ENCODE measurements around the gene PCP4. TPM values are rescaled to one million over a fixed set of nuclear protein-coding genes. Genes with fewer than 3 reads are reported as not detected.

PCP4 gene
- polyA plus RNA-seq, 1 donor: 20.5 TPM

DNA sequence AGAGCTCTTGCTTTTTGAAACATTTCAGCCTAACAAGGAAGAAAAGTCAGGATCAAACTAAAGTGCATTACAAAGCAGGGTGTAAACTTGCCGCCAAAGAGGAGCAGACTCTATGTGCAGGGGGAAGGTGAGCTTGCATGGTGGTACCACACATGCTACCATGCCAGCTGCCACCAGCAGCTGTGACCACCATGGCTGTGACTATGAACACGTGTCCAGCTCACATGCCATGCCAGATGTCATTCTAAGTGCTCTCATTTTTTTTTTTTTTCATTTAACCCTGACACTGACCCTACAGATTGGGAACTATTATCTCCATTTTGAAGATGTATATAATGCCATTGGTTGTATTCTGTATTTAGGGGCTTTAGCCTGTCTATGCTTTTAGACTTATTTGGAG is 79.0 kb downstream of the PCP4 start:
- no CpG with 5 or more reads among the region's 2 CpGs for WGBS (ENCODE audit: insufficient coverage, low lambda C conversion rate)
- DNase-seq: no peak
- Histone ChIP-seq H3K9me3 (ENCODE audit: control insufficient read depth, low read depth, low read length) (no peaks in the 10 kb centered on the region), H3K4me1 (ENCODE audit: control insufficient read depth, insufficient read depth, low read length) (no peaks in the 10 kb centered on the region), H3K4me3 (ENCODE audit: low read length) (no peak overlapping the region), H3K27me3 (ENCODE audit: control insufficient read depth, insufficient read depth, low read length) (peaks cover 3% of the 10 kb centered on the region), H3K27ac (ENCODE audit: low read length) (no peak overlapping the region), H3K36me3 (ENCODE audit: control insufficient read depth, insufficient read depth, low read length) (no peaks in the 10 kb centered on the region)

DNA sequence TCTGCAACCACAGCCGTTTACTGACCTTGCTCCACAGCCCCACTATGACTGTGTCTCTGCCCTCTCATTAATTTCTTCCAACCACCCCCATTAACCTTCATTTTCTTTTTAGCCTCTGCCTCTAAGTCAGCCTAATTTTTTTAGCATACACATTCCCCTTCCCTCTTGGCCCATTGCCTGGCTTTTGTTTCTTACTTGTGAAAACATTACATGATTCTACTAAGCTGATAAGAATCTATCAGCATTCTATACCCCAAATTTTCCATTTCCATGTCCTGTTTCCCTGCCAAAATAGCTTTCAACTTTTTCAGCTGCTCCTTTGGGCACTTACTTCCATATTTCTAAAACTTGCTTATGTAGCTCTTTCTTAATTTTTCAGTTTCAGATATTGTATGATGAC is 79.8 kb downstream of the PCP4 start:
- Histone ChIP-seq H3K4me3 (ENCODE audit: low read length) (no peak overlapping the region), H3K4me1 (ENCODE audit: control insufficient read depth, insufficient read depth, low read length) (no peaks in the 10 kb centered on the region), H3K27me3 (ENCODE audit: control insufficient read depth, insufficient read depth, low read length) (peaks cover 4% of the 10 kb centered on the region), H3K27ac (ENCODE audit: low read length) (no peak overlapping the region), H3K36me3 (ENCODE audit: control insufficient read depth, insufficient read depth, low read length) (no peaks in the 10 kb centered on the region), H3K9me3 (ENCODE audit: control insufficient read depth, low read depth, low read length) (no peaks in the 10 kb centered on the region)
- no peak for DNase-seq
- WGBS (ENCODE audit: insufficient coverage, low lambda C conversion rate): 57% methylated on average over 1 of the region's 1 CpG

DNA sequence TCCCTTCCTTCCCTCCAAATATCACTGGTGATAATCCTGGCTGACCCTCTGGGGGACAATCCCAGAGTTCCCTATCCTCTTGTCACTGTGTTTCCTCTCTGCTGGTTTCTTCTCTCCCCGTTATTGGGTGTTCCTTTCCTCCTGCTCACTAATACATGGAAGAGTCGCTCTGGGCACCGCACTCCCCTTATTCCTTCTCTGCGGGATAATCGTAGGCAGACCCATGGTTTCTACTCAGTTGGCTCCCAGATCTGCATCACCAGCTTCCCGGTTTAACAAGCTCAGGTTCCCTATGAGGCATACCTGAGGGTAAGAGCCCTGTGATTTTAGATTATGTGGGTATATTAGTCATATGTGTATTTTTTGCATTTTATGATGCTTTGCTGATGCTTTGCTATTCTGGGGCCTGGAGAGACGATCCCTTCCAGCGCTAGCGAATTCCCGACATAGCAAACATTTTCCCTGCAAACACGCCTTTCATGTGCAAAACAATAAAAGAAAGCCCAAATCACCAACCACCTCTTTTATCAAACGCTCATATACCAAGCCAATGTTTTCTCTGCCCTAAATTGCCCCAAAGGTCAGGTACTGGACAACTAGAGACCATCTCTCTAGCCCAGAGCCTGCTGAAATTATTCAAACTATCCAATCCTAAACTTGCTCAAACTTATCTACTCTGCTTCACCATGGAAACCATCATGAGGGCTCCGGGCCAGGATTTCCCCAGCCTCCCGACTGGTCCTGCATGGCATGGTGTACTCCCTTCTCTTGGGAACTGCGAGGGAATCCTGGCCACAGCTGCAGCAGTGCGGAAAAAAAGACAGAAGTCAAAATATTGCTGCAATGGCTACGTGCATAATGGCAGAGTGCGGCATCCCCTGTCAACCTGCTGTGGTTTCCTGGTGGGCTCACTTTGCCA is 84.2 kb downstream of the PCP4 start:
- DNase-seq: no peak
- Histone ChIP-seq H3K4me3 (ENCODE audit: low read length) (no peak overlapping the region), H3K27ac (ENCODE audit: low read length) (no peak overlapping the region), H3K9me3 (ENCODE audit: control insufficient read depth, low read depth, low read length) (no peaks in the 10 kb centered on the region), H3K27me3 (ENCODE audit: control insufficient read depth, insufficient read depth, low read length) (peaks cover 4% of the 10 kb centered on the region), H3K4me1 (ENCODE audit: control insufficient read depth, insufficient read depth, low read length) (no peaks in the 10 kb centered on the region), H3K36me3 (ENCODE audit: control insufficient read depth, insufficient read depth, low read length) (no peaks in the 10 kb centered on the region)
- 39% methylated on average over 5 of the region's 18 CpGs for whole genome bisulfite sequencing (ENCODE audit: insufficient coverage, low lambda C conversion rate)

DNA sequence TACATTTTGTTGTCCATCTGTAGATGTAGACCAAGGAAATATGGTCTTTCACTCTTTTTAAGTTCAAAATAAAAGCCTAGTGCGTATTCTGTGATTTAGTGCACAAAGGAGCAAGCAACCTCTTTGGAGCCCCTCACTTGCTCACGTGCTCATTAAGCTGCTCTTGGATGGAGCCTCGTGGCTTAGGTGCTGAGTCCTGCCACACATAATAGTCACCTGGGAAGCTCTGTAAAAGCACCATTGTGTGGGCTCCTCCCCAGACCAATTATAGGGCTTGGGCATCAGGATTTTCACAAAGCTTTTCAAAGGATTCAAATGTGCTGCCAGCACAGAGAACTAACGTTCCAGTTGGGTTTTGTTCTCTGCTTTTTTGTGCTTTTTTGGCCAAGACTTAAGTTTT is 85.0 kb downstream of the PCP4 start:
- no peaks in the 10 kb centered on the region for H3K9me3 ChIP-seq (ENCODE audit: control insufficient read depth, low read depth, low read length)
- no peaks in the 10 kb centered on the region for H3K36me3 ChIP-seq (ENCODE audit: control insufficient read depth, insufficient read depth, low read length)
- no peak overlapping the region for H3K27ac ChIP-seq (ENCODE audit: low read length)
- WGBS (ENCODE audit: insufficient coverage, low lambda C conversion rate): no CpG with 5 or more reads among the region's 4 CpGs
- H3K4me1 ChIP-seq (ENCODE audit: control insufficient read depth, insufficient read depth, low read length): no peaks in the 10 kb centered on the region
- no peak for DNase-seq
- no peak overlapping the region for H3K4me3 ChIP-seq (ENCODE audit: low read length)
- H3K27me3 ChIP-seq (ENCODE audit: control insufficient read depth, insufficient read depth, low read length): peaks cover 4% of the 10 kb centered on the region

DNA sequence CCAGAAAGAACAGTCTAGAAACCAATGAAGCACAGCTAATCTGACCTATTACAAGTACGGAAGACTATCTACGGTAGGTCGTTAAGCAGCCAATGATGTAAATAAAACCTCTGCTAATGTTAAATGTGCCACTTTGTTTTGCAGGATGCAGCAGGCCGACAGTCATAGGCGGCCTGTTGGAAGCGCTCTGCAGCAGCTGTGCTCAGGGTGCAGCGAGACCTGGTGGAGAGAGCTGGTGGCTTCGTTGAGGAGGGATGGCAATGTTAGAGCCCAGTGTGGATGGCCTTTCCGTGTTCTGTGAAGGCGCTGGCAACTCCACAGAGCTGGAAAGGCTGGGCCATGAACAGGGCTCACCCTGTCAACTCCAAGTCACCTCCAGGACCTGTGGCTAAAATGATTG is 87.3 kb downstream of the PCP4 start:
- no peaks in the 10 kb centered on the region for H3K36me3 ChIP-seq (ENCODE audit: control insufficient read depth, insufficient read depth, low read length)
- no peaks in the 10 kb centered on the region for H3K4me1 ChIP-seq (ENCODE audit: control insufficient read depth, insufficient read depth, low read length)
- H3K27me3 ChIP-seq (ENCODE audit: control insufficient read depth, insufficient read depth, low read length): peaks cover 4% of the 10 kb centered on the region
- no peaks in the 10 kb centered on the region for H3K9me3 ChIP-seq (ENCODE audit: control insufficient read depth, low read depth, low read length)
- no peak overlapping the region for H3K27ac ChIP-seq (ENCODE audit: low read length)
- no CpG with 5 or more reads among the region's 10 CpGs for WGBS (ENCODE audit: insufficient coverage, low lambda C conversion rate)
- no peak for DNase-seq
- H3K4me3 ChIP-seq (ENCODE audit: low read length): no peak overlapping the region

DNA sequence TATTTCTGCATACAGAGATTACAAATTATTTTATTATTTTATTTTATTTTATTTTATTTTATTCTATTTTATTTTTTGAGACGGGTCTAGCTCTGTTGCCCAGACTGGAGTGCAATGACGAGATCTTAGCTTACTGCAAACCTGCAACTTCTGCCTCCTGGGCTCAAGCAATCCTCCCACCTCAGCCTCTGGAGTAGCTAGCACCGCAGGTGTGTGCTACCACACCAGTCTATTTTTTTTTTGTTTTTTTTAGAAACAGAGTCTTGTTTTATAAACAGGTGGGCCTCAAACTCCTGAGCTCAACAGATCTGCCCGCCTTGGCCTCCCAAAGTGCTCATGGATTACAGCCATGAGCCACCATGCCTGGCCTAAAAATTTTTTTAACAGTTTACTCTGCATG is 88.1 kb downstream of the PCP4 start:
- DNase-seq: no peak
- no peaks in the 10 kb centered on the region for H3K4me1 ChIP-seq (ENCODE audit: control insufficient read depth, insufficient read depth, low read length)
- H3K27ac ChIP-seq (ENCODE audit: low read length): no peak overlapping the region
- H3K9me3 ChIP-seq (ENCODE audit: control insufficient read depth, low read depth, low read length): no peaks in the 10 kb centered on the region
- peaks cover 4% of the 10 kb centered on the region for H3K27me3 ChIP-seq (ENCODE audit: control insufficient read depth, insufficient read depth, low read length)
- no CpG with 5 or more reads among the region's 4 CpGs for WGBS (ENCODE audit: insufficient coverage, low lambda C conversion rate)
- H3K36me3 ChIP-seq (ENCODE audit: control insufficient read depth, insufficient read depth, low read length): no peaks in the 10 kb centered on the region
- H3K4me3 ChIP-seq (ENCODE audit: low read length): no peak overlapping the region

DNA sequence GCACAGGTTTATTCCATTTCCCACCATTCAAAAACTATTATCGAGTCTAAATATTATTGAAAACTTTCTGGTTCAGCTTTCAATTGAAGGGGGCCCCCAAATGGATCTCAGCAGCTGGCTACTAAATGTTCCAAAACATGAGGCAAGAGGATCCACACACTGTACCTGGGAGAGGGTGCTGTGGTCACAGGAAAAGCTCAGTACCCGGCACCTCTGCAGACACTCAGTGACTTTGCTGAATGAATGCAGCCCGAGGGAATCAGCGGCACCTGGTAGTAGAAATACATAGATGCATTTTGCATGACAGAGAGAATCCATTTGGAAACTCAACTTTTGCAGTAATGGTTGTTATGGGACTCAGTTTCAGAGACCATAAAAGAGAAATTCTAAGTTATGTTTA is 89.3 kb downstream of the PCP4 start:
- Histone ChIP-seq H3K27ac (ENCODE audit: low read length) (no peak overlapping the region), H3K4me1 (ENCODE audit: control insufficient read depth, insufficient read depth, low read length) (no peaks in the 10 kb centered on the region), H3K9me3 (ENCODE audit: control insufficient read depth, low read depth, low read length) (no peaks in the 10 kb centered on the region), H3K27me3 (ENCODE audit: control insufficient read depth, insufficient read depth, low read length) (no peaks in the 10 kb centered on the region), H3K36me3 (ENCODE audit: control insufficient read depth, insufficient read depth, low read length) (no peaks in the 10 kb centered on the region), H3K4me3 (ENCODE audit: low read length) (no peak overlapping the region)
- no peak for DNase-seq
- no CpG with 5 or more reads among the region's 4 CpGs for WGBS (ENCODE audit: insufficient coverage, low lambda C conversion rate)

DNA sequence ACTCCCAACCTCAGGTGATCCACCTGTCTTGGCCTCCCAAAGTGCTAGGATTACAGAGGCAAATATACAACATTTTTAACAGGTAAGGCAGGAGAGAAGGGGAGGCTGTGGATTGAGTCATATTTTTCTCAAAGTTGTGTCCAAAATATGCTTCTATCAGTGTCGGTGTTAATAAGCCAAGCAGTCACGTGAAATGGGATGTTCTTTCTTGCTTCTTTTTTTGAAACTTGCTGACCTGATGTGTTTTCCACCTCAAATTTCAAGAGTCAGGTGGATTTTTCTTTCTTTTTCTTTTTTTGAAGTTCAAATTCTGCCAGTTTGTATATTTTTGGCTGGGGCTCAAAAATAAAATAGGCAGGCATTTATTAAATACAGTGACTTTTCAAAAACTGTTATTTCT is 91.5 kb downstream of the PCP4 start:
- H3K9me3 ChIP-seq (ENCODE audit: control insufficient read depth, low read depth, low read length): no peaks in the 10 kb centered on the region
- no peaks in the 10 kb centered on the region for H3K4me1 ChIP-seq (ENCODE audit: control insufficient read depth, insufficient read depth, low read length)
- no peak overlapping the region for H3K27ac ChIP-seq (ENCODE audit: low read length)
- no peaks in the 10 kb centered on the region for H3K36me3 ChIP-seq (ENCODE audit: control insufficient read depth, insufficient read depth, low read length)
- 100% methylated on average over 2 of the region's 2 CpGs for WGBS (ENCODE audit: insufficient coverage, low lambda C conversion rate)
- H3K4me3 ChIP-seq (ENCODE audit: low read length): no peak overlapping the region
- no peaks in the 10 kb centered on the region for H3K27me3 ChIP-seq (ENCODE audit: control insufficient read depth, insufficient read depth, low read length)
- no peak for DNase-seq

DNA sequence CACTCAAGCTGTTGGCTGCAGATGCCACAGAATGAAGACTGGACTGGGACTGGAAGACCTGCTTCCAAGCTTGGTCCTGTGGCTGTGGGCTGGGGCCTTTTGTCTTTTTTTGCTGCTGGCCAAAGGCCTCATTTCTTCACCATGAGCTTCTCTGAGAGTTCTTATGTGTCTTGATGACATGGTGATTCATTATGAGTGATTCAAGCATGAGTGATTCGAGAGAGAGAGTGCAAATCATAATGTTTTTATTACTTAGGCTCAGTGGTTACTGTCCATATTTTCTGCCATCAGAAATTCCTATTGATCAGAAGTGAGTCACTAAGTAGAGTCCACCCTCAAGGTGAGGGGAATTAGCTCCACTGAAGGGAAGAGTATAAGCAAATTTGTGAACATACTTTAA is 94.0 kb downstream of the PCP4 start:
- Histone ChIP-seq H3K4me1 (ENCODE audit: control insufficient read depth, insufficient read depth, low read length) (no peaks in the 10 kb centered on the region), H3K4me3 (ENCODE audit: low read length) (no peak overlapping the region), H3K9me3 (ENCODE audit: control insufficient read depth, low read depth, low read length) (no peaks in the 10 kb centered on the region), H3K27me3 (ENCODE audit: control insufficient read depth, insufficient read depth, low read length) (no peaks in the 10 kb centered on the region), H3K36me3 (ENCODE audit: control insufficient read depth, insufficient read depth, low read length) (no peaks in the 10 kb centered on the region), H3K27ac (ENCODE audit: low read length) (no peak overlapping the region)
- DNase-seq: no peak
- no CpG with 5 or more reads among the region's 1 CpG for WGBS (ENCODE audit: insufficient coverage, low lambda C conversion rate)

DNA sequence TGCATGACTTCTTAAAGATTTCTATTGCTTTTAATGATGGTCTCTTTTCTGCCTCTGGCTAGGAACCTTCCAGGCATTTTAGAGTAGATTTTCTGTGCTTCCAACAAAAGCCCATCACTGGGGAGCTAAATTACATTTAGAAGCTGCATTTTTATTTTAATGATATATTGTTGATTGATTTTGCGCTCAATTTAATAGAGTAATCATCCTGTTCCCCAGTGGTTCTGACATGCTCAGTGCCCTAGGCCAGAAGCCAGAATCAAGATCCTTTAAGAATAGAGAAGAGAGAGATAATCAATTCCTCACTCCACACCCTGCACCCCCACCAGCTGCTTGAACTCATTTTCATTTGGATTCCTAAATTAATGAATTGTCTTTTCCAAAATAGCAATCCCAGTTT is 97.8 kb downstream of the PCP4 start:
- Histone ChIP-seq H3K9me3 (ENCODE audit: control insufficient read depth, low read depth, low read length) (no peaks in the 10 kb centered on the region), H3K27me3 (ENCODE audit: control insufficient read depth, insufficient read depth, low read length) (no peaks in the 10 kb centered on the region), H3K27ac (ENCODE audit: low read length) (no peak overlapping the region), H3K36me3 (ENCODE audit: control insufficient read depth, insufficient read depth, low read length) (no peaks in the 10 kb centered on the region), H3K4me1 (ENCODE audit: control insufficient read depth, insufficient read depth, low read length) (no peaks in the 10 kb centered on the region), H3K4me3 (ENCODE audit: low read length) (no peak overlapping the region)
- no CpG with 5 or more reads among the region's 1 CpG for WGBS (ENCODE audit: insufficient coverage, low lambda C conversion rate)
- no peak for DNase-seq

DNA sequence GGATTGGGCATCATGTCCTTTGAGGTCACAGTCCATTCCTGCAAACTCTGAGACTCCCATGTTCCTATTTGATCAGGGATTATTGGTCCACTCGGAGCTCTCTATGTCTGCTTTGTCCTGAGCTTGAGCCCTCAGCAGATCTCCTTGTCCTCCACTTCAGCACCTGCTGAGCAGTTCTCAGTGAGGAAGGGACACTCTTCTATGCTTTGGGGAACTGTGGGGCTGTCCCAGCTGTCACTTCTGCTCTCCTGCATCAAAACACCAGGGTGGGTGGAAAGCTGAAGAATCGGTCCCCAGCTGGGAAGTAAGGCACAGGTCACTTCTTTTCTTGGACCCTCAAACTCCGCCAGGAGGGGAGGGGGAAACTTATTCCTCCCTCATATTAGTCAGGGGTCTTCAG is 99.5 kb downstream of the PCP4 start:
- no peaks in the 10 kb centered on the region for H3K36me3 ChIP-seq (ENCODE audit: control insufficient read depth, insufficient read depth, low read length)
- H3K9me3 ChIP-seq (ENCODE audit: control insufficient read depth, low read depth, low read length): no peaks in the 10 kb centered on the region
- H3K4me3 ChIP-seq (ENCODE audit: low read length): no peak overlapping the region
- no peak for DNase-seq
- no peaks in the 10 kb centered on the region for H3K4me1 ChIP-seq (ENCODE audit: control insufficient read depth, insufficient read depth, low read length)
- no CpG with 5 or more reads among the region's 3 CpGs for WGBS (ENCODE audit: insufficient coverage, low lambda C conversion rate)
- no peaks in the 10 kb centered on the region for H3K27me3 ChIP-seq (ENCODE audit: control insufficient read depth, insufficient read depth, low read length)
- no peak overlapping the region for H3K27ac ChIP-seq (ENCODE audit: low read length)
